ENCODE measurements around the gene FAM236B. TPM values are rescaled to one million over a fixed set of nuclear protein-coding genes. Genes with fewer than 3 reads are reported as not detected.
"Not testable (repeated sequence)": the region's sequence is repeated elsewhere in the genome, so short reads cannot be mapped to it uniquely, and the experiment has no call there.

Gene FAM236B
- polyA plus RNA-seq (ENCODE audit: insufficient read length), result not detected

DNA sequence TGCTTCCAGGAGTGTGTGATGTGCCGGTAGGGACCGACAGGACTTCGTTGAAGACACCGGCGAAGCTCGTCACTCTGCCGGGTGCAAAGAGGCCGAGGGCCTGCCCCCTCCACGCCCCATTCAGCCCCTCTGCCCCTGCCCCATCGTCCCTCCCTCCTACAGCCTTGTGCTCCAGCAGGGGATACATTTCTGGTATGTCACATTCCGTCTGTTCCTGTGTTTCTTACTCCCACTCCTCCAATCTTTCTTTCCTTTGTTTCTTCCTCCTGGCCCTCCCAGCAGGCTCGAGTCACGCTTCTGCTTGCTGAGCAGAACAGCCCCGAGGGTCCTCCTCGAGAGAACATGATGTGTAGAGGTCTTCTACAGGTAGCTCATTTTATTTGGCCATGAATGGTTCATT, at the start of gene FAM236B:
Gene FAM236B (minus strand): TSS at position 101 of the 400 bp plus-strand sequence. CDS start 100 bp downstream, at position 1.
- DNase-seq (ENCODE audit: low read depth), result not testable (repeated sequence)

DNA sequence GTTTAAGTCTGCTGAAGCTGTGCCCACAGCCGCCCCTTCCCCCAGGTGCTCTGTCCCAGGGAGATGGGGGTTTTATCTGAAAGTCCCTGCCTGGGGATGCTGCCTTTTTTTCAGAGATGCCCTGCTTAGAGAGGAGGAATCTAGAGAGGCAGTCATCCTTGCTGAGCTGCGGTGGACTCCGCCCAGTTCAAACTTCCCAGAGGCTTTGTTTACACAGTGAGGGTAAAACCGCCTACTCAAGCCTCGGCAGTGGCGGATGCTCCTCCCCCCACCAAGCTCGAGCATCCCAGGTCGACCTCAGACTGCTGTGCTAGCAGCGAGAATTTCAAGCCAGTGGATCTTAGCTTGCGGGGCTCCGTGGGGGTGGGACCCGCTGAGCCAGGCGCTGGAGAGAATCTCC, 48.2 kb upstream of the FAM236B start:
- not testable (repeated sequence) for DNase-seq (ENCODE audit: low read depth)

DNA sequence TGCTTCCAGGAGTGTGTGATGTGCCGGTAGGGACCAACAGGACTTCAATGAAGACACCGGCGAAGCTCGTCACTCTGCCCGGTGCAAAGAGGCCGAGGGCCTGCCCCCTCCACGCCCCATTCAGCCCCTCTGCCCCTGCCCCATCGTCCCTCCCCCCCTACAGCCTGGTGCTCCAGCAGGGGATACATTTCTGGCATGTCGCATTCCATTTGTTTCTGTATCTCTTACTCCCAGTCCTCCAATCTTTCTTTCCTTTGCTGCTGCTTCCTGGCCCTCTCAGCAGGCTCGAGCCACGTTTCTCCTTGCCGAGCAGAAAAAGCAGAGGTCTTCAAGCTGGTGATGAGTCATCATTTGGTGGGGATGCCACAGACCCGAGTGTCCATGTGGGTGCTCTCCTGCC, 25.6 kb upstream of the FAM236B start, which contains the start of gene FAM236D:
Gene FAM236D (minus strand): TSS at position 101 of the 400 bp plus-strand sequence. CDS start 100 bp downstream, at position 1.
- not testable (repeated sequence) for DNase-seq (ENCODE audit: low read depth)

DNA sequence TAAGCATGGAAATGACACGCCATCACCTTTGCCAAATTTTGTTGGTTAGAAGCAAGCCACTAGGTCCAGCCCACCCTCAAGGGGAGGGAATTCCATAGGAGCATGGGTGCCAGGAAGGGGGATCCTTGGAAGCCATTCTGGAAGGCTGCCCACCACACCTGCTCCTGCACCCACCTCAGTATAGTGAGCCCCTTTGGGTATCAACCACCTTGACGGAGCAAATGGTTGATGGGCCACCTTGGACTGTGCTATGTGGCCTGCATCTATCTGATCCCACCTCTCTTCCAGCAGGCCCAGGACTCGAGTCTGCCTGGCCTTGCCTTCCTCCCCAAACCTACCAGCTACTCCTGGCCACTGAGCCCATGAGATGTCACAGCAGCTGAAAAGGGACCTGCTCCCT, 7.9 kb upstream of the FAM236B start:
- not testable (repeated sequence) for DNase-seq (ENCODE audit: low read depth)

DNA sequence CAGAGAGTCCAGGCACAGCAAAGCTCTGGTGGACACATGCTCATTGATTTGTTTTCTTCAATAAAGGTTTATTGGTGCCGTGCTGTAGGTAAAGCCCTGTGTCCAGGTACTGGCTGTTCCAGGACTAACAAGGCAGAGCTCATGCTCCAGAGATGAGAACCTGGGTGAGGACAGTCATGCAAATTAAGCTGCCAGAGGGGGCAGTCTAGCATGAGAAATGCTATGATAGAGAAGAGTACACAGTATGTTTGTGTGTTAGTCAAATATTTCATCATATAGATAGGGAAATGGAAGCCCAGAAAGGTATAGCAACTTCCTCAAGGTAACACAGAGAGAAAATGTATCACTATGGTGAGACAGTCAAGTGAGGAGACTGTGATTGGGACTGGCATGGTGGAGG, 5.7 kb upstream of the FAM236B start:
- DNase-seq (ENCODE audit: low read depth), result not testable (repeated sequence)

DNA sequence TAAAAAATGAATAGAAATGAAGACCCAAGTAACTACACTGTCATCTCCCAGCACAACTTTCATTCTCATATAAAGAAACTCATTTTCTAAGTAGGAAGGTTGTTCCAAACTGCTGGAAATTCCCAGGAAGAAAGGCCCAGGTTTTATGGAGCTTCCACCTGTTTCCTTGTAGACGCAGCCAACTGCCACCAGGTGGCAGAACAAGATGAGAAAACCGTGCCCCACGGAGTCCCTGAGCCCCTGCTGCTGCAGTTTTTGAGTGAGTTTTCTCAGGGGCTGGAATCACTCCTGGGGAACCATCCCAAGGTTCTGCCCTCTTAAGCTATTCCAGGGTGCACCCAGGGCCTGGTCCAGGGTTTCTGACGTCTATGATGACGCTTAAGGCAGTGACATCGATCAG, 1.5 kb upstream of the FAM236B start:
- not testable (repeated sequence) for DNase-seq (ENCODE audit: low read depth)

DNA sequence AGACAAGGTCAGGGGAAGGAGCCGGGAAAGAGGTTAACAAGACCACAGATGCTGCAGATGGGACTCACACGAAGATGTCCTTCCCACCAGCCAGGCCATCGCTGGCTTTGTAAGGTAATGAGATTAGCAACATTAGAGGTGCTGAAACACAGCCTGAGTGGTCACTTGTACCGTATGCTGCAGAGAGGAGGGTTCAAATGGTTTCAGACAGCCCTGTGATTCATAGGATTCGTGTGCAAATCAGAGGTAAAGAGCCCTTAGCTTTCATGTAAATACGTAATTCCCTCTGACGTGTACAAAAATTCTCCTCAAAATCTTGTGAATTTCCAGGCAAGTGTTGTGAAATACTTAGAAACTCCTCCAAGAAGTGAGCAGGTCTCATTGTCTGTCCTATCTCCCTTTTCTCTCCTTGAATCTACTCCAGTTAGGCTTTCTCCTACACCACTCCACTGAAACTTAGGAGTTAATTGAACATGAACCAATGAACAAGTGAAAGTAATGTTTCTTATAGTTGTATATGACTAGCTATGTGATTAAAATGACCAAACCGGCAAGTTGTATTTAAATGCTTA, 991 bp upstream of the FAM236B start:
- DNase-seq (ENCODE audit: low read depth), result not testable (repeated sequence)

DNA sequence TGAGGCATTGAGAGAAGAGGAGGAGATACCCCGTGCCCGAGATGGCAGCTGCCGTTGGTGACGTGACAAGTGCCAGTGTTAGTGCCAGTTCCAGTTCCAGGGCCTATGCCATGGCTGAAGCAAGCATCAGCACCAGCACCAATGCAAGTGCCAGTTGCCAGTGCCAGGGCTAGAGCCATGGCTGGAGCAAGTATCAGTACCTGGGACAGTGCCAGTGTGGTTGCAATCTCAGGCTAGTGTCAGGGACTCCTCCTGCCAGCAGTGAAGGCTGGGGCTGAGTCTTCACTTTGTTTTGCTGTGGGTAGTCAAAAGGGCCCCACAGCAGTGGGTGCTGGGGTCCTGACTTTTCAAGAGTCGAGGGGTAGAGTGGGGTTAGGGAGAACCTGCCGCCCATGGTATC, 4.3 kb downstream of the FAM236B start:
- not testable (repeated sequence) for DNase-seq (ENCODE audit: low read depth)

DNA sequence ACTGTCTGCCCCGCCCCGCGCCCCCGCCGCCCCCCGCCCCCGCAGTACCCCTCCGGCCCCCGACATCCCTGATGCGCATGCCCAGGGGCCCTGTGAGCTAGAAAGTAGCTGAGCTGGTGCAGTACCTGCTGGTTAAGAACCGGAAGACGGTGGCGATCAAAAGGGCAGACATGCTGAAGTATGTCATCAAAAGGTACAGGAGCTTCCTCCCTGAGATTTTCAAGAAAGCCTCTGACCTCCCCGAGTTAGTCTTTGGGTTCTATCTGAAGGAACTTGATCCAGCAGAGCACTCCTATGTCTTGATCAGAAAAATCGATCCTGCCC, 5.0 kb downstream of the FAM236B start:
- DNase-seq (ENCODE audit: low read depth), result not testable (repeated sequence)

DNA sequence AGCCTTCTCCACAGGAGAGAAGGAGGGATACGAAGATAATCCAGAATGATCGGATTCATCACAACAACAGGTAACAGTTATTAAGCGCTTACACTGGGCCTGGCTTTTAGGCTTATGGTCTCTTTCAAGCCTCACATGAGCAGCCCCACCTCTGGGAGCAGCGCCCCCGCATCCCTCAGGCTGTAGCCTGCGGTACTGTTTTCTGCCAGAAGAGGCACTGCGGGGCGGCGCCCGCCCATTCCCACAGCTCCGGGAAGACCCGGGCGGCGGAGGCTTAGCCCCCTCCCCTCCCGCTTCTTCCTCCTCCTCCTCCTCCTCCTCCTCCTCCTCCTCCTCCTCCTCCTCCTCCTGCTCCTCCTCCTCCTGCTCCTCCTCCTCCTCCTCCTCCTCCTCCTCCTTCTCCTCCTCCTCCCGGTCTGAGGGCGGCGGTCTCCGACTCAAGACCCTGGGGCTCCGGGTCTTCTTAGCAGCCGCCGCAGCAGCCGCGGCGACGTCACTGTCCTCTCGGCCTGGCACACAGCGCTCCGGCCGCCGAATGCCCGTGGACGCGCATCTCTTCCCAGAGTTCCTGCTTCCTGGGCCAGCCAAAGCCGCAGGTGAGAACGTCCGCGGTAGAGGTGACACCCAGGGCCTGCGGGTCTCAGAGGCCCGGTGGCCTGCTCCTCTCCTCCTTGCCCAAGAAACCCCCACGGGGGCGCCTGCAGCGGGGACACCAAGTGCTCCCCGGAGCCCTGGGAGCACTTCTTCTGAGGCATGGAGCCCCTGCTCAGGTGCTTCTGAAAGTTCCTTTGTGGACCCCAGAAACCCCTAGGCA, 5.6 kb downstream of the FAM236B start, which contains the start of gene DMRTC1B:
Gene DMRTC1B (plus strand): TSS at position 238 of the 814 bp plus-strand sequence. CDS start 68,246 bp downstream, outside the sequence.
- not testable (repeated sequence) for DNase-seq (ENCODE audit: low read depth)

DNA sequence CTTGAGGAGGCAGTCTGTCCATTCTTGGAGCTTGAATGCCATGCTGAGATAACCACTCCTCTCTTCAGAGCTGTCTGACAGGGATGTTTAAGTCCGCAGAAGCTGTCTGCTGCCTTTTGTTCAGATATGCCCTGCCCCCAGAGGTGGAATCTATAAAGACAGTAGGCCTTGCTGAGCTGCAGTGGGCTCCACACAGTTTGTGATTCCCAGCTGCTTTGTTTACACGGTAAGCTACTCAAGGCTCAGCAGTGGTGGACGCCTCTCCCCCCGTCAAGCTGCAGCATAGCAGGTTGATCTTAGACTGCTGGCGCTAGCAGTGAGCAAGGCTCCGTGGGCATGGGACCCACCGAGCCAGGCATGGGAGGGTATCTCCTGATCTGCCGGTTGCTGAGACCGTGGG, 22.0 kb downstream of the FAM236B start:
- not testable (repeated sequence) for DNase-seq (ENCODE audit: low read depth)

DNA sequence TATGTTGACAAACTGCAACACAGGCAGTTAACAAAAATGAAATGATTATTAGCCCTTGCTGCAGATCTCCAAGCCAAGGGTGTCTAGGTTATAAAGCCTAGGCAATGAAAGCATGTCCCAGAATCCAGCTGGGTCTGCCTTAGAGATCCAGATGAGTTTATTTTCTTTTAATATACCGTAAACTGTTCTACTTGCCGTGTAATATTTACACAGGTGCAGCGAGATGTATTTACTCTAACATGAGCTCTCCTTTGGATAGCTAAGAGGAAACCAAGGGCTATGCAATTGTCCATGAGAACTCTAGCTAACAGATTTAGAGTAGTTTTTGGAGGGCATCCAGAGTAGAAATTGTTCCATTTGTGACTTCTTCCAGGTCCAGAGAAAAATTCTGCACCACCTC, 33.9 kb downstream of the FAM236B start:
- not testable (repeated sequence) for DNase-seq (ENCODE audit: low read depth)

DNA sequence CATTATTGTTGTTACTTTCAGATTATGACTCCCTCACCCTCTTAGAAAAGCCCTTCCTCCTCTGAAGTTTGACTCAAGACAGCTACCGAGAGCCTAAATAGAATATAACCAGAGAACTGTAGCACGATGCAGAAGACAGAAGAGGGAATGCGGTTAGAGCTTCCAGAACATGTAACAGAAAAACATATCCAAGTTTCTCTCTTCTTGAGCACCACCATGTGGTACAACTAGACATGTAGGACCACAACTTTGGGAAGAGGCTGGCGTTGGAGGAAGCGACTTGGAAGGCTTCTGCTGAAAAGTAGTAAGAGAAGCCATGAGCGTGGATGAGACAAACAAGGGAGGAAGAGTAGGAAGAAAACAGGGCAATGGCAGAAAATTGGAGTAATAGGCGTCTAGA, 36.9 kb downstream of the FAM236B start:
- DNase-seq (ENCODE audit: low read depth), result not testable (repeated sequence)

DNA sequence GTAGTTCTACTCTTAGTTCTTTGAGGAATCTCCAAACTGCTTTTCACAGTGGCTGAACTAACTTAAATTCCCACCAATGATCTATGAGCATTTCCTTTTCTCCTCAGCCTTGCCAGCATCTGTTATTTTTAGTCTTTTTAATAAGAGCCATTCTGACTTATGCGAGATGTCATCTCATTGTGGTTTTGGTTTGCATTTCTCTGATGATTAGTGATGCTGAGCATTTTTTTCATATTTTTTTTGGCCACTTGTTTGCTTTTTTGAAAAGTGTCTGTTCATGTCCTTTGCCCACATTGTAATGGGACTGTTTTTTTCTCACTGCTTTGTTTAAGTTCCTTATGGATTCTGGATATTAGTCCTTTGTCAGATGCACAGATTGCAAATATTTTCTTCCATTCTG, 46.9 kb downstream of the FAM236B start:
- DNase-seq (ENCODE audit: low read depth), result no peak

DNA sequence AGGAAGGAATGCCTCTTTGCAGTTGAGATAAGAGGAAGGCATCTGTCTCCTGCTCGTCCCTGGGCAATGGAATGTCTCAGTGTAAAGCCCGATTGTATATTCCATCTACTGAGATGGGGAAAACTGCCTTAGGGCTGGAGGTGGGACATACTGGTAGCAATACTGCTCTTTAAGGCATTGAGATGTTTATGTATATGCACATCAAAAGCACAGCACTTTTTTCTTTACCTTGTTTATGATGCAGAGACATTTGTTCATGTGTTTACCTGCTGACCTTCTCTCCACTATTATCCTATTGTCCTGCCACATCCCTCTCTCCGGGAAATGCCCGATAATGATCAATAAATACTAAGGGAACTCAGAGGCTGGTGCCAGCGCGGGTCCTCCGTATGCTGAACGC, 48.8 kb downstream of the FAM236B start:
- not testable (repeated sequence) for DNase-seq (ENCODE audit: low read depth)

Other genes with a start within 250 kb of the FAM236B start
- 19.2 TPM for gene HDAC8, start 209.8 kb downstream of the FAM236B start, polyA plus RNA-seq (ENCODE audit: insufficient read length)
- gene PHKA1, start 68.4 kb downstream of the FAM236B start, polyA plus RNA-seq (ENCODE audit: insufficient read length), result 3.0 TPM
- gene DMRTC1B, start 5.8 kb downstream of the FAM236B start, polyA plus RNA-seq (ENCODE audit: insufficient read length), result 0.34 TPM
- gene FAM236D, start 25.6 kb upstream of the FAM236B start, polyA plus RNA-seq (ENCODE audit: insufficient read length), result not detected
- not detected for gene FAM236C, start 130.0 kb upstream of the FAM236B start, polyA plus RNA-seq (ENCODE audit: insufficient read length)
- gene FAM236A, start 155.5 kb upstream of the FAM236B start, polyA plus RNA-seq (ENCODE audit: insufficient read length), result not detected
- not detected for gene DMRTC1, start 161.2 kb upstream of the FAM236B start, polyA plus RNA-seq (ENCODE audit: insufficient read length)
- not detected for gene PABPC1L2B, start 220.3 kb upstream of the FAM236B start, polyA plus RNA-seq (ENCODE audit: insufficient read length)